Fibroblast of the conjunctiva (primary cell): Measurements from ENCODE around the gene GTF2IRD2.
"Not testable (repeated sequence)": the region's sequence is repeated elsewhere in the genome, so short reads cannot be mapped to it uniquely, and the experiment has no call there.

Source experiments
- DNase-seq: peaks from one replicate; pipeline ENCODE4 v3.0.0-alpha.2; 2010; ENCODE audit warnings: low read depth

Gene GTF2IRD2

GRCh38 chr7:74850833-74851721 lies at the start of gene GTF2IRD2:
Gene GTF2IRD2, minus strand, starts transcription at chr7:74851605. Its CDS starts 15,227 bp downstream, at chr7:74836378.
- DNase-seq, result not testable (repeated sequence)

GRCh38 chr7:74890158-74891123 lies 39.0 kb upstream of the GTF2IRD2 start:
- peak; percentile 41 for DNase-seq

GRCh38 chr7:74889518-74890129 lies 38.2 kb upstream of the GTF2IRD2 start:
- DNase-seq, result not testable (repeated sequence)

- not testable (repeated sequence) for DNase-seq
Observed at GRCh38 chr7:74885295-74885694, 33.9 kb upstream of the GTF2IRD2 start.

GRCh38 chr7:74882110-74882509 lies 30.7 kb upstream of the GTF2IRD2 start:
- not testable (repeated sequence) for DNase-seq

GRCh38 chr7:74874748-74875512 lies 23.5 kb upstream of the GTF2IRD2 start:
- not testable (repeated sequence) for DNase-seq

- DNase-seq, result not testable (repeated sequence)
Observed at GRCh38 chr7:74874104-74874747, 22.8 kb upstream of the GTF2IRD2 start.

GRCh38 chr7:74872542-74872941 lies 21.1 kb upstream of the GTF2IRD2 start:
- not testable (repeated sequence) for DNase-seq

GRCh38 chr7:74865777-74866176 lies 14.4 kb upstream of the GTF2IRD2 start:
- DNase-seq, result not testable (repeated sequence)

- not testable (repeated sequence) for DNase-seq
Observed at GRCh38 chr7:74849853-74850252, 1.6 kb downstream of the GTF2IRD2 start.

GRCh38 chr7:74830411-74830810 lies 21.0 kb downstream of the GTF2IRD2 start:
- not testable (repeated sequence) for DNase-seq

- DNase-seq, result not testable (repeated sequence)
Observed at GRCh38 chr7:74829959-74830358, 21.4 kb downstream of the GTF2IRD2 start.

GRCh38 chr7:74821259-74821658 lies 30.1 kb downstream of the GTF2IRD2 start:
- DNase-seq, result not testable (repeated sequence)

GRCh38 chr7:74820146-74820805 lies 31.1 kb downstream of the GTF2IRD2 start:
- DNase-seq, result not testable (repeated sequence)

GRCh38 chr7:74815882-74816281 lies 35.5 kb downstream of the GTF2IRD2 start:
- DNase-seq, result not testable (repeated sequence)

- DNase-seq, result not testable (repeated sequence)
Observed at GRCh38 chr7:74798644-74799043, 52.8 kb downstream of the GTF2IRD2 start.

- not testable (repeated sequence) for DNase-seq
Observed at GRCh38 chr7:74797848-74798622, 53.4 kb downstream of the GTF2IRD2 start.

GRCh38 chr7:74789200-74789736 lies 62.1 kb downstream of the GTF2IRD2 start:
- not testable (repeated sequence) for DNase-seq
